Glomerular visceral epithelial cell (primary cell): ENCODE results near the gene ARHGEF25.
"Not testable (repeated sequence)": the region's sequence is repeated elsewhere in the genome, so short reads cannot be mapped to it uniquely, and the experiment has no call there.

Experiments used
- DNase-seq: peaks from one replicate; pipeline ENCODE4 v3.0.0-alpha.2; 2016; ENCODE audit errors: extremely low spot score

The ARHGEF25 gene

GRCh38 chr12:57609101-57609780 is 2.0 kb upstream of the ARHGEF25 start:
- DNase-seq = no peak

GRCh38 chr12:57609781-57610553 is 1.3 kb upstream of the ARHGEF25 start:
- DNase-seq = no peak

GRCh38 chr12:57610554-57611107 is 604 bp upstream of the ARHGEF25 start:
- no peak for DNase-seq

GRCh38 chr12:57611827-57612710 is 834 bp downstream of the ARHGEF25 start:
- DNase-seq = no peak

GRCh38 chr12:57612711-57613426 is 1.6 kb downstream of the ARHGEF25 start:
- no peak for DNase-seq

GRCh38 chr12:57613427-57614109 is 2.3 kb downstream of the ARHGEF25 start:
- no peak for DNase-seq

GRCh38 chr12:57614178-57614947 is 3.1 kb downstream of the ARHGEF25 start:
- DNase-seq = no peak

- no peak for DNase-seq
These were observed 3.8 kb downstream of the ARHGEF25 start for GRCh38 chr12:57614948-57615500.

GRCh38 chr12:57615637-57616036 is 4.4 kb downstream of the ARHGEF25 start:
- no peak for DNase-seq

GRCh38 chr12:57616383-57617101 is 5.3 kb downstream of the ARHGEF25 start:
- no peak for DNase-seq

- DNase-seq = no peak
These were observed 6.7 kb downstream of the ARHGEF25 start for GRCh38 chr12:57617942-57618341.

GRCh38 chr12:57618431-57618830 is 7.2 kb downstream of the ARHGEF25 start:
- DNase-seq = not testable (repeated sequence)

- no peak for DNase-seq
These were observed 7.8 kb downstream of the ARHGEF25 start for GRCh38 chr12:57618966-57619433.

- DNase-seq = no peak
These were observed 8.4 kb downstream of the ARHGEF25 start for GRCh38 chr12:57619434-57620244.

- DNase-seq = no peak
These were observed 9.2 kb downstream of the ARHGEF25 start for GRCh38 chr12:57620245-57620935.

- no peak for DNase-seq
These were observed 9.8 kb downstream of the ARHGEF25 start for GRCh38 chr12:57620936-57621496.
